Skin of body (tissue), 3 donors: ENCODE measurements around the gene HHAT. TPM values are rescaled to one million over a fixed set of nuclear protein-coding genes. Genes with fewer than 3 reads are reported as not detected.

ENCODE experiments used
- DNase-seq: peaks from one replicate; lab custom pipeline; 2025; lab: John Stamatoyannopoulos, UW
- small RNA-seq: library from RNA; depleted of rRNA; stranded (forward); fragments of <200 nt; gene quantifications from one replicate; pipeline ENCODE3, GENCODE V24; 2014; ENCODE audit warnings: low replicate concordance
- total RNA-seq: library from RNA; depleted of rRNA; stranded (reverse); fragments of >200 nt; gene quantifications from one replicate; pipeline ENCODE4 v1.2.3, GENCODE V29; 2014

HHAT gene
- total RNA-seq, 1 donor from 2014 or later: 6.8 TPM

DNA sequence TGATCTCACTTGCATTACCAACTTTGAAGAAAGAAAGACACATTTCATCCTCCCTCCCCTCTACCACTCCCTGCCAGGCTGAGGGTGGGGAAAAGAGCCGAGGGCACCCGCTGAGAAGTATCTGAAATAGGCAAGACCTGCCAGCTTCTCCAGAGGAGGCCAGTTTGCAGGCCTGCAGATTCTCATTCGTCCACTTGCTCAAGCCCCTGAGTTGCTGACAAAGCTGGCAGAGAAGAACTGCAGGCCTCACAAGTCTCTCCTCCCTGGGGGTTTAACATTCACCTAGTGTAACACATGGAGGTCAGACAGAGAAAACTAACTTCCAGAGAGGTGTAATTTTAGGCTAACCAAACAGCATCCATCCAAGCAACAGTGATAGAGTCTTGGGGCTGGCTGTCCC is 376.4 kb downstream of the HHAT start:
- no peak for DNase-seq

DNA sequence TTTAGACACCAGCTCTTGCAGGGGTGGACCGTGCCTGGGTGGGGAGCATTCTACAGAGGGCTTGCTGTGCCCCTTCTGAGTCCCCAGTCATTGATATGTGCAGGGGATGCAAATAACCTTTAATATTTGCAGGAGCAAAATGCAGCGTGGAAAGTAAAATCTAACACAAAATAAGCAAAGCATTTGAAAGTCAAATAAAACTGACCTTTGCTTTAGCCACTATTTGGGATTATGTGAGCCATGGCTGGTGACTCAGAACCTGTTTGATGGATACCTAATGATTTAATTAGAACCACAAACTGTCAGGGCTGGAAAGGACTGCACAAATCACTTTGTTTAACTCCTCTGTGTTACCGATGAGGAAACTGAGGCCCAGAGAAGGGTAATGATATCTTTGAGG is 377.5 kb downstream of the HHAT start:
- no peak for DNase-seq

DNA sequence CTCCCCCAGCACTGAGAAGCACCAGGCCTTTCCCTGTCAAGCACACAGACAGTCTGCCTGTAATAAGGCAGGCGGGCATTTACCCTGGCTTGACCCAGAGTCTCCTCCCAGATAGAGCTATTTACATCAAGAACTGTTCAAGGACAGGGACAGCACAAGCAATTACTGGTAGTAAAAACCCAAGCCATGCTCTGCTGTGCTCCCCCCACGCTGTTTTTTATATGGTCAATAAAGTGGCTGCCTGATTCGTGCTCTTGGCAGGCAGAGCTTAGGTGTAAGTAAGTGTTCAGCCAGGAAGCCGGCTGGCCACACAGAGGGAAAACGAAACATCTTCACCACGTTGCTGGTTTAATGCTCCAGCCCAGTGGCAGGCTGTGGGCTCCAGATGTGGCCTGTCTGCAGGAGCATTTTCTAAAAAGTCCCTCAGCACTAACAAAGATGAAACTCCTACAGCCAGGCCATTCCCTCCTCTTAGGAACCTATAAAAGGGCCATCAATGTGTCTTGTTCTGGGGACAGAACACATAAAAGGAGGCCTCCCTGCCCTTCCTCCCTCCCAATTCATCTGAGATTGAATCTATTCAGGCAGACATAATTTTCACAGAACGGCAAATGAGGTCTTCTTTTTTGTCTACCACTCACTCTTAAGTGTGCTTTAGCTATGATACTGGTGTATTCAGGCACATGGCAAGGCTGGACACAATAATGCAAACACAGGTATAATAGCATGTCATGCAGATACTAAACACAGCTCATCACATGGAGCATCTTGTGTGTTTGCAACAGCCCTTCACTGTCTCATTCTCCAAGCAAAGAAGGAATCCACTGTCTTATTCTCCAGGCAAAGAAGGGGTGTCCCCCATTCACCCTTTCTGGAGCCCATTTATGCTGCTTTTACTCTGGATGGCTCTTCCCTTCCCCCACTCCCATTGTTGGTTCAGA is 378.9 kb downstream of the HHAT start:
- DNase-seq: no peak

DNA sequence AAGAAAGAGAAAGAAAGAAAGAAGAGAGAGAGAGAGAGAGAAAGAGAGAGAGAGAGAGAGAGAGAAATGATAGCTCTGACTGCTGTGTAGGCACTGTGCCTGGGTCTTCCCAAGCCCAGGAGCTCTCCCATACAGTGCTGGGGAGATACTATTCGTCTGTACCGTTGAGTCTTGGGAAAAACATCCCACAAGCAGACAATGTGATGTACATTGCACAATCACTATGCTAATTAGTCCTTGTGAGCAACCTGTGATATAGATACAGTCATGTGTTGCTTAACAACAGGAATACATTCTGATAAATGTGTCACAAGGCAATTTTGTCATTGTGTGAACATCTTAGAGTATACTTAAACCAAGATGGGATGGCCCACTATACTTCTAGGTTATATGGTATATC is 381.0 kb downstream of the HHAT start:
- no peak for DNase-seq

DNA sequence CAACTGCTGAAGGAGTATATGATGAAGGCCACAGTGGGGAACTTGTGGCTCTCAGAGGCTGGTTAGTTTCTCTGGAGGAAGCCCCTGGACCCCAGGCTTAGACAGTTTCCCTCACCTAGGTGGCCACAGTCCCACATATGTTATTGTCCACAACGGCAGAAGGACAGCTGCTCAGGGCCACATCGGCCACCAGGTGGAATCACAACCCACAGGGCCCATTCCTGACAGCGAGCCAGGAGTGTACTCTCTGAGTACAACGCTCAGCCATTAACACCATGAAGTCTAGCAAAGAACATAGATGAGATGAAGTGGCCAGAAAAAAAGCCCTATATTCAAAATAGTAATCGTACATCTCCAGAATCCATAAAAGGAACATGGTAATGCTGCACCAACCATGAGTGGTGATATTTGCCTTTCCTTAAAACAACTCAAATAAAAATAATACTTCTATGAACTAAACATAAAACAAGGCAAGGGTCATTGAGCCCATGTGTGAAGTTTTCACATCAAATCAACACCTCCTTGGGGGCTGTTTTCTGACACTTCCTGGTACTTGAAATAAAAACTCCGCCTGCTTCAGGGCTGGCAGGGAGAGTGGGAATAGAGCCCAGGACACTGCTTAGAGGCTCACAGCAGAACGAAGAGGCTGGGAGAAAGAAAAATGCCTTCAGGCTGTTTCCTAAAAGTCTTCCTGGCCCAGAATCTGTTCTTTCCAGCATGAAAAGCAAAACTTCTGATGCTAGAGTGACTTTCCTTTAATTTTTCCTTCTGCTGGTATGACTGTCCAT is 383.3 kb downstream of the HHAT start:
- no peak for DNase-seq

DNA sequence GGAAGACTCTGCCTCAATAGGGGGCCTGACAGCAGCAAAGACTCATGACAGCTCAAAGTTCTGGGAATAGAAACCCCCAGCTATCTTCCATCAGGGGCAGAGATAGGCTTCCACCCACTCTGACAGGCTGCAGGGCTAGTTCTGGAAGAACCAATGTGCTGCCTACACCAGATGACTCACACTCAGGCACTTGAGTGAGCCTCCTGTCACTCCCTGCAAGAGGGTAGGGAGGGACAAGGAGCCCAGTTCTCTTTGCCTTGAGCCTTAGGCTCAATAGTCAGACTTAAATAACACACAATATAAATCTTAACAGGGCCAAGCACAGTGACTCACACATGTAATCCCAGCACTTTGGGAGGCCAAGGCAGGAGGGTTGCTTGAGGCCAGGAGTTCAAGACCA is 386.4 kb downstream of the HHAT start:
- DNase-seq: no peak

DNA sequence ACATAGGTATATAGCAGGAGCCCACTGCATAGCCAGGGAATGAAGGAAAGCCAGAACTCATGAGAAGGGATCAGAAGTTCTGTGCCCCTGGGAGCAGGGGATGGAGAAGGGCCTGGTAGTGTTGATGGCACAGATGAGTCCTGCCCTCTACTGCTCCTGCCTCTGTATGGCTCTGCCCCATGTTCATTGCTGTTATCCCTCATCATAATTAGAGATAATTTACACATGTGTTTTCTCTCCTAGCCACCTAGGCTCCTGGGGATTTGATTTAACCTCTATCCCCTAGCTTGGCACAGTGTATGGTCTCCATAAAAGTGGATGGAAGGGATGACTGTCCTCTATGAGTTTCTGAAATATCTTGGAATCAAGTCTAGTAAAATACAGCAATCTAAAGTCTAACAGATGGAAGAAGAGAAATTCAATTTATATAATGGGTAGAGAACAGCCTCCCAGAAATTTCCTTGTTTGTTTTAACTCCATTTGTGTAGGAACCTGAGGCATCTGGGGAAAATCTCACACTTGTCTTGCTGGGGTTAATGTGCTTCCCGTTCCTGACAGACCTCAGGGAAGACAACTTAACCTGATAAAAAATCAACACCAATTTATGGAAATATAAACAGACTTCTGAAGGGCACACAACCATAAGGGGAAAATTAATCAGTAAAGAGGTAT is 393.8 kb downstream of the HHAT start:
- DNase-seq: no peak

DNA sequence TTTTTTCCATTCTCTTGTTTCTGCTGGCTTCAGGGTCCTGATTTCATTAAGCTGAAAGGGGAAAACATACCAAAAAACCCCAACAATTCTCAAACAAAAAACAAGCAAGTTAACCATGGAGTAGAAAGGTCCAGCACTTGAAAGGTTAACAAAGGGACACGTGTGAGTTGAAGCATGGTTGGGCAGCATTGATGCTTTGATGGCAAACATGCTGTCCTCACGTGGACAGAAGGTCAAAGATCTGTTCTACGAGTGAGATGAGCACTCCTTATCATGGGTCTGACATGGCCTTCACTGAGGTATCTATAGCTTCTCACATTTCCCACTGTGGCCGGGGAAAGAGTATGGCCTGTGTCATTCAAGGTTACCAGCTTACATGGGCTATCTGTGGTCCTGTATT is 394.9 kb downstream of the HHAT start:
- no peak for DNase-seq

DNA sequence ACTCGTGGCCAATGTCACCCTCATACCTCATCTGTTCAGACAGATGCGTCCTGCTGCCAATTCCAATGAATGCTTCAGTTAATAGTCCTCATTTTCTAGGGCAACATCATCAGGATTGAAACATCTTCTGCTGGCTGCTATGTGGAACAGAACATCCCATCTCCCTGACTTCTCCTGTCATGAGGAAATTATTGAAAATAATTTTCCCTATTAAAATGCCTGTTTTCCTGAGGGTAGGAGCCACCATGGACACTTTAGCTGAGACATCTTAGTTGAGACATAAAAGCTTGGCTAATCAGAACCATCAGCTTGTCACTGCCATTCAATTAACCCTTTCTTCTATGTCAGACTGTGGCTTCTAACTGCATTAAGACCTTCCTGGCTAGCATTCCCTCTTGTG is 396.1 kb downstream of the HHAT start:
- no peak for DNase-seq

Small RNAs within 50 kb of the gene (small RNA-seq; reads per million reads assigned to genes)
- gene RNU5A-8P: 18.6 reads per million, percentile 94 among the genes with 10 or more reads in this experiment

Other genes with a start within 250 kb of the HHAT start
- gene SERTAD4, start 96.1 kb upstream of the HHAT start, total RNA-seq: 5.7 TPM